ENCODE measurements around the gene ITGAL. TPM values are rescaled to one million over a fixed set of nuclear protein-coding genes. Genes with fewer than 3 reads are reported as not detected.

ITGAL gene
- total and polyA plus RNA-seq, 2 experiments from 2014 or later: 0.95 to 3.4 TPM

GRCh38 chr16:30526137-30526822, 53.7 kb downstream of the ITGAL start, which contains the start of gene ZNF768:
TSS of gene ZNF768 (minus strand) at chr16:30526566. CDS start at chr16:30526413, 153 bp downstream.
- peak within 1 kb of the TSS; percentile 89 for H2AFZ ChIP-seq
- peak; percentile 81 for DNase-seq (ENCODE audit: low spot score)
- H3K27ac ChIP-seq: peak within 1 kb of the TSS; percentile 100
- peaks cover 4% of the 10 kb centered on the region for H3K79me2 ChIP-seq
- peak within 1 kb of the TSS; percentile 74 for H3K4me3 ChIP-seq
- H3K9me3 ChIP-seq (ENCODE audit: low read depth): no peaks in the 10 kb centered on the region
- WGBS (ENCODE audit: low lambda C conversion rate, missing lambda C conversion rate): 4% methylated on average over 20 of the region's 73 CpGs
- no peaks in the 10 kb centered on the region for H3K27me3 ChIP-seq
- peaks cover 14% of the 10 kb centered on the region for H3K4me1 ChIP-seq (ENCODE audit: insufficient read depth)
- no peaks in the 10 kb centered on the region for H4K20me1 ChIP-seq (ENCODE audit: insufficient read depth, poor library complexity, severe bottlenecking)
- peak within 1 kb of the TSS; percentile 86 for H3K4me2 ChIP-seq
- no peak for TF ChIP-seq CTCF (IDR thresholded peaks at IDR 0.05; ENCODE audit: poor library complexity)
- no peak for TF ChIP-seq EZH2phosphoT487 (IDR thresholded peaks at IDR 0.05; ENCODE audit: low read depth, severe bottlenecking, unreplicated experiment)
- TF ChIP-seq EZH2 (IDR thresholded peaks at IDR 0.05; ENCODE audit: borderline replicate concordance): no peak
- H3K36me3 ChIP-seq (replicated peaks; ENCODE audit: insufficient read depth, low read depth): no peaks in the 10 kb centered on the region
- no peaks in the 10 kb centered on the region for H3K9me2 ChIP-seq (replicated peaks; ENCODE audit: insufficient read depth)

GRCh38 chr16:30526823-30527634, 54.5 kb downstream of the ITGAL start:
- Histone ChIP-seq H2AFZ (peak overlapping the region; percentile 89), H3K79me2 (peaks cover 8% of the 10 kb centered on the region), H3K27me3 (no peaks in the 10 kb centered on the region), H3K36me3 (replicated peaks; ENCODE audit: insufficient read depth, low read depth) (no peaks in the 10 kb centered on the region), H3K4me2 (peak overlapping the region; percentile 86), H3K4me3 (peak overlapping the region; percentile 74), H3K9me2 (replicated peaks; ENCODE audit: insufficient read depth) (no peaks in the 10 kb centered on the region), H4K20me1 (ENCODE audit: insufficient read depth, poor library complexity, severe bottlenecking) (no peaks in the 10 kb centered on the region), H3K27ac (peak overlapping the region; percentile 100), H3K9me3 (ENCODE audit: low read depth) (no peaks in the 10 kb centered on the region), H3K4me1 (ENCODE audit: insufficient read depth) (peaks cover 11% of the 10 kb centered on the region)
- under 1% methylated on average over 38 of the region's 79 CpGs for WGBS (ENCODE audit: low lambda C conversion rate, missing lambda C conversion rate)
- peak; percentile 99 for DNase-seq (ENCODE audit: low spot score)
- TF ChIP-seq CTCF (IDR thresholded peaks at IDR 0.05; ENCODE audit: poor library complexity) (peak; percentile 31), EZH2phosphoT487 (IDR thresholded peaks at IDR 0.05; ENCODE audit: low read depth, severe bottlenecking, unreplicated experiment) (no peak)

GRCh38 chr16:30527635-30528178, 55.2 kb downstream of the ITGAL start:
- WGBS (ENCODE audit: low lambda C conversion rate, missing lambda C conversion rate): 34% methylated on average over 14 of the region's 14 CpGs
- Histone ChIP-seq H3K27me3 (no peaks in the 10 kb centered on the region), H3K4me1 (ENCODE audit: insufficient read depth) (peaks cover 9% of the 10 kb centered on the region), H3K27ac (peak overlapping the region; percentile 100), H4K20me1 (ENCODE audit: insufficient read depth, poor library complexity, severe bottlenecking) (no peaks in the 10 kb centered on the region), H3K36me3 (replicated peaks; ENCODE audit: insufficient read depth, low read depth) (no peaks in the 10 kb centered on the region), H3K4me3 (no peak overlapping the region), H3K9me2 (replicated peaks; ENCODE audit: insufficient read depth) (no peaks in the 10 kb centered on the region), H3K4me2 (peak overlapping the region; percentile 72), H3K79me2 (peaks cover 12% of the 10 kb centered on the region), H2AFZ (peak overlapping the region; percentile 47), H3K9me3 (ENCODE audit: low read depth) (no peaks in the 10 kb centered on the region)
- TF ChIP-seq EZH2phosphoT487 (IDR thresholded peaks at IDR 0.05; ENCODE audit: low read depth, severe bottlenecking, unreplicated experiment) (no peak), EZH2 (IDR thresholded peaks at IDR 0.05; ENCODE audit: borderline replicate concordance) (no peak), CTCF (IDR thresholded peaks at IDR 0.05; ENCODE audit: poor library complexity) (no peak)
- DNase-seq (ENCODE audit: low spot score): no peak

Measured in hepatocyte (in vitro differentiated cells).